Neural cell (in vitro differentiated cells): ENCODE data around the gene HLA-DRB1. TPM values are rescaled to one million over a fixed set of nuclear protein-coding genes. Genes with fewer than 3 reads are reported as not detected.

Source experiments
- H2AFZ ChIP-seq: fragments of 200-600, 300-800 bp; sonication (generic), shearing (Covaris generic); 2 replicates; pipeline ENCODE4 v1.6.0; 2014; ENCODE audit warnings: low read depth, mild to moderate bottlenecking, antibody characterized with exemption, low read length, moderate library complexity
- H3F3A ChIP-seq: fragments of 200-600 bp; shearing (Covaris generic); 2 replicates; pipeline ENCODE4 v1.6.1; 2016; ENCODE audit warnings: mild to moderate bottlenecking, moderate library complexity, mixed read lengths, antibody characterized with exemption, low read length; ENCODE audit not compliant: insufficient read depth, poor library complexity, severe bottlenecking
- H3K27ac ChIP-seq: fragments of 200-600, 300-800 bp; sonication (generic), shearing (Covaris generic); 2 replicates; pipeline ENCODE4 v1.5.1; 2014; ENCODE audit warnings: mild to moderate bottlenecking, low read length, moderate library complexity
- H3K27me3 ChIP-seq: fragments of 300-800, 200-600 bp; sonication (generic), shearing (Covaris generic); 2 replicates; pipeline ENCODE4 v1.6.0; 2014; ENCODE audit warnings: mild to moderate bottlenecking, low read depth, low read length, moderate library complexity; ENCODE audit not compliant: insufficient read depth
- H3K36me3 ChIP-seq: fragments of 300-800, 200-600 bp; sonication (generic), shearing (Covaris generic); 2 replicates; pipeline ENCODE4 v1.5.1; 2014; ENCODE audit warnings: mild to moderate bottlenecking, antibody characterized with exemption, low read length, moderate library complexity; ENCODE audit not compliant: insufficient read depth
- H3K4me2 ChIP-seq: fragments of 300-800, 200-600 bp; sonication (generic), shearing (Covaris generic); 2 replicates; pipeline ENCODE4 v1.6.0; 2014; ENCODE audit warnings: mild to moderate bottlenecking, low read length
- H3K4me3 ChIP-seq: fragments of 300-800, 200-600 bp; sonication (generic), shearing (Covaris generic); 2 replicates; pipeline ENCODE4 v1.5.1; 2014; ENCODE audit warnings: mild to moderate bottlenecking, low read length, moderate library complexity
- H3K79me2 ChIP-seq: fragments of 200-600 bp; shearing (Covaris generic); replicated peaks from 2 replicates; pipeline ENCODE4 v1.6.0; 2014; ENCODE audit warnings: mild to moderate bottlenecking, low read length, moderate library complexity; ENCODE audit not compliant: insufficient read depth
- H3K9ac ChIP-seq: fragments of 300-800, 200-600 bp; sonication (generic), shearing (Covaris generic); 2 replicates; pipeline ENCODE4 v1.6.1; 2016; ENCODE audit warnings: mild to moderate bottlenecking, low read length, mixed read lengths
- H3K9me2 ChIP-seq: fragments of 200-600 bp; shearing (Covaris generic); 2 replicates; pipeline ENCODE4 v1.6.1; 2016; ENCODE audit warnings: mild to moderate bottlenecking, low read length, mixed read lengths; ENCODE audit not compliant: insufficient read depth
- H3K9me3 ChIP-seq: fragments of 200-600, 300-800 bp; sonication (generic), shearing (Covaris generic); 2 replicates; pipeline ENCODE4 v1.6.1; 2016; ENCODE audit warnings: mild to moderate bottlenecking, mixed run types, low read length, moderate library complexity, mixed read lengths
- H4K20me1 ChIP-seq: fragments of 200-600 bp; shearing (Covaris generic); 2 replicates; pipeline ENCODE4 v1.6.1; 2016; ENCODE audit warnings: mild to moderate bottlenecking, mixed run types; ENCODE audit not compliant: insufficient read depth
- CTCF ChIP-seq: fragments of 450-650 bp; IDR thresholded peaks from 2 replicates; pipeline ENCODE4 v1.5.1; 2014; ENCODE audit warnings: antibody characterized with exemption, mild to moderate bottlenecking, moderate library complexity; ENCODE audit not compliant: poor library complexity, severe bottlenecking
- EP300 ChIP-seq: fragments of 450-650 bp; conservative IDR thresholded peaks from 2 replicates; pipeline ENCODE4 v1.6.1; 2014; ENCODE audit warnings: antibody characterized with exemption, mild to moderate bottlenecking, moderate library complexity; ENCODE audit not compliant: poor library complexity, severe bottlenecking
- EZH2 ChIP-seq: fragments of 200-600, 300-800 bp; shearing (Covaris generic), sonication (generic); IDR thresholded peaks from 2 replicates; pipeline ENCODE4 v1.6.1; 2014; ENCODE audit warnings: antibody characterized with exemption, low read length, borderline replicate concordance, mild to moderate bottlenecking; ENCODE audit not compliant: insufficient read depth, poor library complexity, severe bottlenecking
- MXI1 ChIP-seq: fragments of 450-650 bp; conservative IDR thresholded peaks from 2 replicates; pipeline ENCODE4 v1.6.1; 2014; ENCODE audit warnings: antibody characterized with exemption, mild to moderate bottlenecking; ENCODE audit not compliant: poor library complexity, severe bottlenecking
- POLR2AphosphoS5 ChIP-seq: IDR thresholded peaks from 2 replicates; pipeline ENCODE4 v1.6.1; 2012
- RAD21 ChIP-seq: fragments of 450-650 bp; conservative IDR thresholded peaks from 2 replicates; pipeline ENCODE4 v1.6.1; 2014; ENCODE audit warnings: antibody characterized with exemption, mild to moderate bottlenecking, moderate library complexity
- REST ChIP-seq: IDR thresholded peaks from 2 replicates; pipeline ENCODE4 v1.6.1; 2012; ENCODE audit warnings: borderline replicate concordance
- SMC3 ChIP-seq: fragments of 450-650 bp; conservative IDR thresholded peaks from 2 replicates; pipeline ENCODE4 v1.6.1; 2014; ENCODE audit warnings: antibody characterized with exemption, mild to moderate bottlenecking, moderate library complexity; ENCODE audit not compliant: poor library complexity
- TAF1 ChIP-seq: IDR thresholded peaks from 2 replicates; pipeline ENCODE4 v1.6.1; 2012; ENCODE audit warnings: low read depth
- polyA plus RNA-seq: library from polyadenylated mRNA; depleted of rRNA; stranded (reverse); fragments of >200 nt; gene quantifications from 2 replicates; pipeline ENCODE4 v1.2.3, GENCODE V29; 2014

The HLA-DRB1 gene
- polyA plus RNA-seq, 1 donor from 2014 or later, result not detected

GRCh38 chr6:32624565-32624964, 34.9 kb upstream of the HLA-DRB1 start:
- Histone ChIP-seq H2AFZ (no peak overlapping the region), H3K4me2 (no peak overlapping the region), H3F3A (no peaks in the 10 kb centered on the region), H4K20me1 (no peaks in the 10 kb centered on the region), H3K36me3 (no peaks in the 10 kb centered on the region), H3K4me3 (no peak overlapping the region), H3K9me3 (no peaks in the 10 kb centered on the region), H3K9ac (no peak overlapping the region), H3K27me3 (no peaks in the 10 kb centered on the region), H3K27ac (no peak overlapping the region), H3K9me2 (no peaks in the 10 kb centered on the region), H3K79me2 (no peaks in the 10 kb centered on the region)
- TF ChIP-seq REST, result no peak
- TF ChIP-seq POLR2AphosphoS5, result no peak
- no peak for TF ChIP-seq MXI1
- no peak for TF ChIP-seq RAD21
- no peak for TF ChIP-seq CTCF
- TF ChIP-seq TAF1, result no peak
- no peak for TF ChIP-seq EP300
- TF ChIP-seq SMC3, result no peak
- no peak for TF ChIP-seq EZH2

- H4K20me1 ChIP-seq, result no peaks in the 10 kb centered on the region
- H3K79me2 ChIP-seq, result no peaks in the 10 kb centered on the region
- H3K9ac ChIP-seq, result no peak overlapping the region
- no peak overlapping the region for H3K4me3 ChIP-seq
- no peak overlapping the region for H2AFZ ChIP-seq
- TF ChIP-seq REST (no peak), EZH2 (no peak), MXI1 (no peak), RAD21 (no peak), TAF1 (no peak), CTCF (no peak), POLR2AphosphoS5 (no peak), SMC3 (no peak), EP300 (no peak)
- H3K9me3 ChIP-seq, result no peaks in the 10 kb centered on the region
- H3F3A ChIP-seq, result no peaks in the 10 kb centered on the region
- H3K36me3 ChIP-seq, result no peaks in the 10 kb centered on the region
- no peak overlapping the region for H3K27ac ChIP-seq
- no peaks in the 10 kb centered on the region for H3K9me2 ChIP-seq
- H3K4me2 ChIP-seq, result no peak overlapping the region
- H3K27me3 ChIP-seq, result no peaks in the 10 kb centered on the region
These were observed 34.0 kb upstream of the HLA-DRB1 start for GRCh38 chr6:32623693-32624092.
